Activated naive CD4-positive, alpha-beta T cell treated with anti-CD3 and anti-CD28 coated beads, Interleukin-2, amount 50 U/mL, for 16 hours (primary cell): ENCODE measurements around the gene NOP10.
"Not testable (repeated sequence)": the region's sequence is repeated elsewhere in the genome, so short reads cannot be mapped to it uniquely, and the experiment has no call there.

Experiments
- DNase-seq: peaks from one replicate; pipeline ENCODE4 v3.0.0-alpha.2; 2020

Gene NOP10

GRCh38 chr15:34358367-34358766 lies 15.4 kb upstream of the NOP10 start:
- no peak for DNase-seq

- DNase-seq: no peak
Observed at GRCh38 chr15:34357653-34358052, 14.7 kb upstream of the NOP10 start.

GRCh38 chr15:34355241-34355640 lies 12.3 kb upstream of the NOP10 start:
- no peak for DNase-seq

GRCh38 chr15:34354286-34354685 lies 11.3 kb upstream of the NOP10 start:
- DNase-seq: no peak

GRCh38 chr15:34353627-34354026 lies 10.7 kb upstream of the NOP10 start:
- DNase-seq: no peak

GRCh38 chr15:34352996-34353395 lies 10.1 kb upstream of the NOP10 start:
- not testable (repeated sequence) for DNase-seq

GRCh38 chr15:34349769-34350168 lies 6.8 kb upstream of the NOP10 start:
- DNase-seq: no peak

- no peak for DNase-seq
Observed at GRCh38 chr15:34348735-34349300, 5.9 kb upstream of the NOP10 start.

- no peak for DNase-seq
Observed at GRCh38 chr15:34347951-34348638, 5.2 kb upstream of the NOP10 start.

- not testable (repeated sequence) for DNase-seq
Observed at GRCh38 chr15:34342213-34342736, 661 bp downstream of the NOP10 start.

GRCh38 chr15:34341381-34342212 lies 1.3 kb downstream of the NOP10 start:
- DNase-seq: no peak

GRCh38 chr15:34339946-34340345 lies 3.0 kb downstream of the NOP10 start:
- DNase-seq: no peak

GRCh38 chr15:34338347-34338746 lies 4.6 kb downstream of the NOP10 start:
- no peak for DNase-seq

- peak; percentile 92 for DNase-seq
Observed at GRCh38 chr15:34337557-34338306, 5.2 kb downstream of the NOP10 start, which contains the start of gene SLC12A6. Gene SLC12A6, minus strand, starts transcription at chr15:34337781. Its CDS starts 1,101 bp downstream, at chr15:34336680.

GRCh38 chr15:34336991-34337556 lies 5.9 kb downstream of the NOP10 start:
- DNase-seq: no peak

GRCh38 chr15:34336231-34336990 lies 6.5 kb downstream of the NOP10 start:
- DNase-seq: no peak

GRCh38 chr15:34335176-34336032 lies 7.5 kb downstream of the NOP10 start:
- no peak for DNase-seq

- no peak for DNase-seq
Observed at GRCh38 chr15:34334672-34335071, 8.3 kb downstream of the NOP10 start.

GRCh38 chr15:34332553-34333120 lies 10.3 kb downstream of the NOP10 start:
- DNase-seq: no peak

- no peak for DNase-seq
Observed at GRCh38 chr15:34331809-34332208, 11.1 kb downstream of the NOP10 start.
